HepG2 (cell line): ENCODE measurements around the gene SHF. TPM values are rescaled to one million over a fixed set of nuclear protein-coding genes. Genes with fewer than 3 reads are reported as not detected.
A peak's percentile ranks its signal among the peaks of the same experiment; 100 is the strongest.

Experiments used
- FOXA3 ChIP-seq: IDR thresholded peaks from 2 replicates; pipeline ENCODE4 v1.6.1; 2016; ENCODE audit warnings: missing genetic modification reagents, missing compliant biosample characterization
- KDM6A ChIP-seq: IDR thresholded peaks from 2 replicates; pipeline ENCODE4 v1.6.1; 2016; ENCODE audit warnings: low read depth
- MAZ ChIP-seq, 2 experiments: sonication (generic) in 1 of 2; formaldehyde crosslinking in 1 of 2; IDR thresholded peaks; 2 replicates each; pipeline versions ENCODE4 v1.5.0 to v1.6.1; 2012 to 2020; ENCODE audit warnings: low read depth in 2 of 2, mild to moderate bottlenecking in 2 of 2, borderline replicate concordance in 1 of 2, improper control_type of control experiment in 1 of 2, low read length in 1 of 2, missing genetic modification reagents in 1 of 2, moderate library complexity in 1 of 2
- NFE2 ChIP-seq: sonication (generic); formaldehyde crosslinking; IDR thresholded peaks from 2 replicates; pipeline ENCODE4 v1.4.0; 2020; ENCODE audit warnings: missing genetic modification reagents
- SP1 ChIP-seq, 2 experiments: fragments of 450-650 bp in 1 of 2; sonication (generic) in 1 of 2; formaldehyde crosslinking in 1 of 2; IDR thresholded peaks; 2 replicates each; pipeline versions ENCODE4 v1.4.0 to v1.6.1; 2016 to 2020; ENCODE audit warnings: missing genetic modification reagents in 1 of 2
- ZBTB21 ChIP-seq: sonication (generic); formaldehyde crosslinking; IDR thresholded peaks from 2 replicates; pipeline ENCODE4 v1.4.0; 2020; ENCODE audit warnings: missing genetic modification reagents
- ZFX ChIP-seq: sonication (generic); formaldehyde crosslinking; IDR thresholded peaks from 2 replicates; pipeline ENCODE4 v1.4.0; 2020; ENCODE audit warnings: mild to moderate bottlenecking, low read depth, missing genetic modification reagents, moderate library complexity
- ZNF282 ChIP-seq: fragments of 450-650 bp; IDR thresholded peaks from 2 replicates; pipeline ENCODE4 v1.6.1; 2018; ENCODE audit not compliant: partially characterized antibody
- ZNF549 ChIP-seq: sonication (generic); formaldehyde crosslinking; IDR thresholded peaks from 2 replicates; pipeline ENCODE4 v1.5.0; 2020; ENCODE audit warnings: missing genetic modification reagents
- ZNF572 ChIP-seq: sonication (generic); formaldehyde crosslinking; IDR thresholded peaks from 2 replicates; pipeline ENCODE4 v1.5.1; 2020; ENCODE audit warnings: mild to moderate bottlenecking, missing genetic modification reagents
- ZNF678 ChIP-seq: sonication (generic); formaldehyde crosslinking; IDR thresholded peaks from 2 replicates; pipeline ENCODE4 v1.4.0; 2020; ENCODE audit warnings: mild to moderate bottlenecking, missing genetic modification reagents
- polyA plus RNA-seq, 8 experiments: library from polyadenylated mRNA; depleted of rRNA in 3 of 8; stranded (reverse) in 7 of 8; unstranded in 1 of 8; fragments of >200 nt; fragmentation: Illumina TruSeq in 4 of 8; extraction: Trizol in 4 of 8; gene quantifications; 2 replicates each; pipeline versions ENCODE4 v1.2.1 to v1.2.3, GENCODE V29; 2011 to 2016; ENCODE audit warnings: low read depth in 4 of 8, missing spikeins in 1 of 8, mixed read lengths in 1 of 8; ENCODE audit not compliant: insufficient read depth in 1 of 8
- total RNA-seq, 5 experiments: library from RNA; depleted of rRNA; stranded (reverse); fragments of >200 nt; fragmentation: Illumina TruSeq; extraction: Trizol; gene quantifications; 2 replicates each; pipeline ENCODE4 v1.2.3, GENCODE V29; 2016; ENCODE audit warnings: low read depth in 1 of 5
- TF ChIP-seq, protein P1 (sequence below): IDR thresholded peaks from 2 replicates; pipeline ENCODE4 v1.6.1; 2016; ENCODE audit warnings: low read depth, missing genetic modification reagents, missing compliant biosample characterization
- TF ChIP-seq, protein P2 (sequence below): sonication (generic); formaldehyde crosslinking; IDR thresholded peaks from 2 replicates; pipeline ENCODE4 v1.4.0; 2020; ENCODE audit warnings: mild to moderate bottlenecking, low read depth, missing genetic modification reagents
- TF ChIP-seq, protein P3 (sequence below): sonication (generic); formaldehyde crosslinking; IDR thresholded peaks from 2 replicates; pipeline ENCODE4 v1.4.0; 2020; ENCODE audit warnings: missing genetic modification reagents, borderline replicate concordance
- TF ChIP-seq, protein P4 (sequence below): IDR thresholded peaks from 2 replicates; pipeline ENCODE4 v1.6.1; 2016; ENCODE audit warnings: mild to moderate bottlenecking

Gene SHF
- total and polyA plus RNA-seq, 2 of the 13 experiments (the other 11 are each of a cell fraction or from before 2014, with no cell fraction given) = 20.9 to 25.5 TPM

DNA sequence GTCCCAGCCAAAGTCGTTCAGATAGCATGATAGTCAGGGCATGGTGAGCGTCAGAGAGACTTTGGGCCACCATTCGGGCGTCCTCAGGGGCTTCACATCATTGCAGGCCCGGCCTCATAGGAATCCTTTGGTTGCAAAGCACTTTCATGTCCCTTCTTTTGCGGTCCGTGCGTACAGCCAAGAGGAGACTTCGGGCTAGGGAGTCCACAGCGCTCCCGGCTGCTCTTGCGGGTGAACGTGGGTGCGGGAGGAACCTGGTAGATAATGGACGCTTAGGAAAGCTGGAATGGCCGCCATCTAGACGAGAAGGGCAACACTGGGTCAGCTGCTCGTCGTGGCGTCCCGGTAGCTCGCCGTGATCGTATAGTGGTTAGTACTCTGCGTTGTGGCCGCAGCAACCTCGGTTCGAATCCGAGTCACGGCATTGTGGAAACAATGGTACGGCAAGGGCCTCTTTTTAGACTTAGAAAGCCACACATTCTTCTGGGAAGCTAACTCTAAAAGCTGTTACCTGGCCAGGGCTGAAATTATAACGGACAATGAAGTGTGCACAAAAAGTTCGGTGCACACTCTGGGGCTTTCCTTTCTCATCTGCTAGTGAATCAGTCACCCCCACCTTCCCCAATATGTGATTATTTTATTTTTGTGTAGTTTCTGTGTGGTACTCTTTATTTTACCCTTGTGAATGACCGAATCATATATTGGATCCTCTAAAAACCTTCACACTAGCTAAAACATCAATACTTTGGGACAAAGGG is 13.2 kb upstream of the SHF start (continued):
- TF ChIP-seq, protein P1, sequence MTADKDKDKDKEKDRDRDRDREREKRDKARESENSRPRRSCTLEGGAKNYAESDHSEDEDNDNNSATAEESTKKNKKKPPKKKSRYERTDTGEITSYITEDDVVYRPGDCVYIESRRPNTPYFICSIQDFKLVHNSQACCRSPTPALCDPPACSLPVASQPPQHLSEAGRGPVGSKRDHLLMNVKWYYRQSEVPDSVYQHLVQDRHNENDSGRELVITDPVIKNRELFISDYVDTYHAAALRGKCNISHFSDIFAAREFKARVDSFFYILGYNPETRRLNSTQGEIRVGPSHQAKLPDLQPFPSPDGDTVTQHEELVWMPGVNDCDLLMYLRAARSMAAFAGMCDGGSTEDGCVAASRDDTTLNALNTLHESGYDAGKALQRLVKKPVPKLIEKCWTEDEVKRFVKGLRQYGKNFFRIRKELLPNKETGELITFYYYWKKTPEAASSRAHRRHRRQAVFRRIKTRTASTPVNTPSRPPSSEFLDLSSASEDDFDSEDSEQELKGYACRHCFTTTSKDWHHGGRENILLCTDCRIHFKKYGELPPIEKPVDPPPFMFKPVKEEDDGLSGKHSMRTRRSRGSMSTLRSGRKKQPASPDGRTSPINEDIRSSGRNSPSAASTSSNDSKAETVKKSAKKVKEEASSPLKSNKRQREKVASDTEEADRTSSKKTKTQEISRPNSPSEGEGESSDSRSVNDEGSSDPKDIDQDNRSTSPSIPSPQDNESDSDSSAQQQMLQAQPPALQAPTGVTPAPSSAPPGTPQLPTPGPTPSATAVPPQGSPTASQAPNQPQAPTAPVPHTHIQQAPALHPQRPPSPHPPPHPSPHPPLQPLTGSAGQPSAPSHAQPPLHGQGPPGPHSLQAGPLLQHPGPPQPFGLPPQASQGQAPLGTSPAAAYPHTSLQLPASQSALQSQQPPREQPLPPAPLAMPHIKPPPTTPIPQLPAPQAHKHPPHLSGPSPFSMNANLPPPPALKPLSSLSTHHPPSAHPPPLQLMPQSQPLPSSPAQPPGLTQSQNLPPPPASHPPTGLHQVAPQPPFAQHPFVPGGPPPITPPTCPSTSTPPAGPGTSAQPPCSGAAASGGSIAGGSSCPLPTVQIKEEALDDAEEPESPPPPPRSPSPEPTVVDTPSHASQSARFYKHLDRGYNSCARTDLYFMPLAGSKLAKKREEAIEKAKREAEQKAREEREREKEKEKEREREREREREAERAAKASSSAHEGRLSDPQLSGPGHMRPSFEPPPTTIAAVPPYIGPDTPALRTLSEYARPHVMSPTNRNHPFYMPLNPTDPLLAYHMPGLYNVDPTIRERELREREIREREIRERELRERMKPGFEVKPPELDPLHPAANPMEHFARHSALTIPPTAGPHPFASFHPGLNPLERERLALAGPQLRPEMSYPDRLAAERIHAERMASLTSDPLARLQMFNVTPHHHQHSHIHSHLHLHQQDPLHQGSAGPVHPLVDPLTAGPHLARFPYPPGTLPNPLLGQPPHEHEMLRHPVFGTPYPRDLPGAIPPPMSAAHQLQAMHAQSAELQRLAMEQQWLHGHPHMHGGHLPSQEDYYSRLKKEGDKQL (CRISPR knock-in tag) = 0 out of 2 replicates have a peak, but pooled peaks have one; percentile 34
- TF ChIP-seq, protein P2, sequence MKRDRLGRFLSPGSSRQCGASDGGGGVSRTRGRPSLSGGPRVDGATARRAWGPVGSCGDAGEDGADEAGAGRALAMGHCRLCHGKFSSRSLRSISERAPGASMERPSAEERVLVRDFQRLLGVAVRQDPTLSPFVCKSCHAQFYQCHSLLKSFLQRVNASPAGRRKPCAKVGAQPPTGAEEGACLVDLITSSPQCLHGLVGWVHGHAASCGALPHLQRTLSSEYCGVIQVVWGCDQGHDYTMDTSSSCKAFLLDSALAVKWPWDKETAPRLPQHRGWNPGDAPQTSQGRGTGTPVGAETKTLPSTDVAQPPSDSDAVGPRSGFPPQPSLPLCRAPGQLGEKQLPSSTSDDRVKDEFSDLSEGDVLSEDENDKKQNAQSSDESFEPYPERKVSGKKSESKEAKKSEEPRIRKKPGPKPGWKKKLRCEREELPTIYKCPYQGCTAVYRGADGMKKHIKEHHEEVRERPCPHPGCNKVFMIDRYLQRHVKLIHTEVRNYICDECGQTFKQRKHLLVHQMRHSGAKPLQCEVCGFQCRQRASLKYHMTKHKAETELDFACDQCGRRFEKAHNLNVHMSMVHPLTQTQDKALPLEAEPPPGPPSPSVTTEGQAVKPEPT (CRISPR knock-in tag) = no peak
- TF ChIP-seq ZNF678 (CRISPR knock-in tag) (no peak), ZFX (peak; percentile 76), NFE2 (no peak), FOXA3 (CRISPR knock-in tag) (peak; percentile 61), ZNF549 (CRISPR knock-in tag) (no peak), ZNF572 (no peak), KDM6A (no peak), SP1 (IDR thresholded peaks at IDR 0.05) (no peak), SP1 (CRISPR knock-in tag; IDR thresholded peaks at IDR 0.05) (peak; percentile 40; the same call in 1 of the 2 replicates), MAZ (IDR thresholded peaks at IDR 0.05; ENCODE audit: borderline replicate concordance, low read depth, low read length) (no peak), MAZ (CRISPR knock-in tag; IDR thresholded peaks at IDR 0.05; ENCODE audit: low read depth) (no peak), ZNF282 (no peak), ZBTB21 (CRISPR knock-in tag) (0 out of 2 replicates have a peak, but pooled peaks have one; percentile 45)
- TF ChIP-seq, protein P3, sequence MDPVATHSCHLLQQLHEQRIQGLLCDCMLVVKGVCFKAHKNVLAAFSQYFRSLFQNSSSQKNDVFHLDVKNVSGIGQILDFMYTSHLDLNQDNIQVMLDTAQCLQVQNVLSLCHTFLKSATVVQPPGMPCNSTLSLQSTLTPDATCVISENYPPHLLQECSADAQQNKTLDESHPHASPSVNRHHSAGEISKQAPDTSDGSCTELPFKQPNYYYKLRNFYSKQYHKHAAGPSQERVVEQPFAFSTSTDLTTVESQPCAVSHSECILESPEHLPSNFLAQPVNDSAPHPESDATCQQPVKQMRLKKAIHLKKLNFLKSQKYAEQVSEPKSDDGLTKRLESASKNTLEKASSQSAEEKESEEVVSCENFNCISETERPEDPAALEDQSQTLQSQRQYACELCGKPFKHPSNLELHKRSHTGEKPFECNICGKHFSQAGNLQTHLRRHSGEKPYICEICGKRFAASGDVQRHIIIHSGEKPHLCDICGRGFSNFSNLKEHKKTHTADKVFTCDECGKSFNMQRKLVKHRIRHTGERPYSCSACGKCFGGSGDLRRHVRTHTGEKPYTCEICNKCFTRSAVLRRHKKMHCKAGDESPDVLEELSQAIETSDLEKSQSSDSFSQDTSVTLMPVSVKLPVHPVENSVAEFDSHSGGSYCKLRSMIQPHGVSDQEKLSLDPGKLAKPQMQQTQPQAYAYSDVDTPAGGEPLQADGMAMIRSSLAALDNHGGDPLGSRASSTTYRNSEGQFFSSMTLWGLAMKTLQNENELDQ (CRISPR knock-in tag) = no peak
- TF ChIP-seq, protein P4, sequence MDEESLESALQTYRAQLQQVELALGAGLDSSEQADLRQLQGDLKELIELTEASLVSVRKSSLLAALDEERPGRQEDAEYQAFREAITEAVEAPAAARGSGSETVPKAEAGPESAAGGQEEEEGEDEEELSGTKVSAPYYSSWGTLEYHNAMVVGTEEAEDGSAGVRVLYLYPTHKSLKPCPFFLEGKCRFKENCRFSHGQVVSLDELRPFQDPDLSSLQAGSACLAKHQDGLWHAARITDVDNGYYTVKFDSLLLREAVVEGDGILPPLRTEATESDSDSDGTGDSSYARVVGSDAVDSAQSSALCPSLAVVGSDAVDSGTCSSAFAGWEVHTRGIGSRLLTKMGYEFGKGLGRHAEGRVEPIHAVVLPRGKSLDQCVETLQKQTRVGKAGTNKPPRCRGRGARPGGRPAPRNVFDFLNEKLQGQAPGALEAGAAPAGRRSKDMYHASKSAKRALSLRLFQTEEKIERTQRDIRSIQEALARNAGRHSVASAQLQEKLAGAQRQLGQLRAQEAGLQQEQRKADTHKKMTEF (CRISPR knock-in tag) = no peak
